ENCODE data around the gene CHRNA4.

- TF ChIP-seq CTCF (IDR thresholded peaks at IDR 0.05) = no peak
- TF ChIP-seq POLR2A (IDR thresholded peaks at IDR 0.05) = no peak
Observed at GRCh38 chr20:63387917-63388316, 26.8 kb upstream of the CHRNA4 start.
